IMR-90 (cell line): Measurements from ENCODE around the gene MYO10. TPM values are rescaled to one million over a fixed set of nuclear protein-coding genes. Genes with fewer than 3 reads are reported as not detected.

Experiments
- ATAC-seq: fragments of 200-7000 bp; cut with Tn5 transposase; 2 replicates; pipeline ENCODE4 v1.9.1; 2020; ENCODE audit warnings: low read depth, mild to moderate bottlenecking, moderate library complexity
- BruUV-seq: library from RNA; stranded (reverse); fragments of 400-500 nt; replicated peaks from 2 replicates; lab custom pipeline; 2021; lab: Mats Ljungman, UMichigan
- CTCF ChIA-PET: fragments of 300-600 bp; formaldehyde crosslinking; extraction: SDS; loops from one replicate; lab custom pipeline; 2021; ENCODE audit warnings: antibody characterized with exemption; lab: Yijun Ruan, JAX
- POLR2A ChIA-PET: fragments of 300-600 bp; sonication (Branson Sonifier 250); formaldehyde crosslinking; loops from one replicate; lab custom pipeline; 2022; ENCODE audit warnings: antibody characterized with exemption; ENCODE audit not compliant: unreplicated experiment; lab: Charles Lee
- DNase-seq: peaks from one replicate; pipeline ENCODE4 v3.0.0; 2013
- H2AFZ ChIP-seq: replicated peaks from 2 replicates; pipeline ENCODE3; 2013; ENCODE audit warnings: low read length, mild to moderate bottlenecking; ENCODE audit not compliant: poor library complexity
- H2AK5ac ChIP-seq: 2 replicates; pipeline ENCODE4 v1.6.1; 2013; ENCODE audit warnings: low read depth, low read length, inconsistent platforms
- H2AK9ac ChIP-seq: replicated peaks from 2 replicates; pipeline ENCODE3; 2013; ENCODE audit warnings: mild to moderate bottlenecking, low read depth, low read length, moderate library complexity; ENCODE audit not compliant: poor library complexity
- H2BK120ac ChIP-seq: 2 replicates; pipeline ENCODE4 v1.6.1; 2013; ENCODE audit warnings: low read depth, low read length, inconsistent platforms
- H2BK15ac ChIP-seq: 3 replicates; pipeline ENCODE4 v1.6.1; 2013; ENCODE audit warnings: low read depth, low read length, inconsistent platforms
- H2BK20ac ChIP-seq: 2 replicates; pipeline ENCODE4 v1.6.1; 2013; ENCODE audit warnings: low read depth, mild to moderate bottlenecking, inconsistent platforms, low read length, moderate library complexity
- H2BK5ac ChIP-seq: 2 replicates; pipeline ENCODE4 v1.6.1; 2013; ENCODE audit warnings: mild to moderate bottlenecking, low read depth, low read length, inconsistent platforms; ENCODE audit not compliant: poor library complexity, severe bottlenecking
- H3K14ac ChIP-seq: replicated peaks from 2 replicates; pipeline ENCODE4 v1.6.1; 2013; ENCODE audit warnings: low read depth, low read length, inconsistent platforms
- H3K18ac ChIP-seq: 2 replicates; pipeline ENCODE4 v1.6.1; 2013; ENCODE audit warnings: low read depth, low read length, control low read depth
- H3K23ac ChIP-seq: 2 replicates; pipeline ENCODE4 v1.6.1; 2013; ENCODE audit warnings: low read depth, low read length, inconsistent platforms
- H3K27ac ChIP-seq: 2 replicates; pipeline ENCODE4 v1.5.1; 2013; ENCODE audit warnings: mild to moderate bottlenecking, control low read depth, low read length; ENCODE audit not compliant: insufficient read depth
- H3K27me3 ChIP-seq: 2 replicates; pipeline ENCODE4 v1.6.1; 2013; ENCODE audit warnings: low read length; ENCODE audit not compliant: control insufficient read depth, insufficient read depth
- H3K36me3 ChIP-seq: 2 replicates; pipeline ENCODE4 v1.6.1; 2013; ENCODE audit warnings: low read length, mixed read lengths; ENCODE audit not compliant: control insufficient read depth, insufficient read depth
- H3K4ac ChIP-seq: 2 replicates; pipeline ENCODE4 v1.6.1; 2013; ENCODE audit warnings: low read depth, low read length, inconsistent platforms
- H3K4me1 ChIP-seq: 2 replicates; pipeline ENCODE4 v1.6.1; 2013; ENCODE audit warnings: low read length, mixed read lengths; ENCODE audit not compliant: control insufficient read depth, insufficient read depth
- H3K4me2 ChIP-seq: 2 replicates; pipeline ENCODE4 v1.6.1; 2013; ENCODE audit warnings: low read depth, mild to moderate bottlenecking, control low read depth, low read length, moderate library complexity
- H3K4me3 ChIP-seq: 2 replicates; pipeline ENCODE4 v1.5.1; 2013; ENCODE audit warnings: low read depth, mild to moderate bottlenecking, control low read depth, low read length, moderate library complexity; ENCODE audit not compliant: insufficient read depth
- H3K56ac ChIP-seq: 2 replicates; pipeline ENCODE4 v1.6.1; 2013; ENCODE audit warnings: low read length, inconsistent platforms; ENCODE audit not compliant: insufficient read depth; ENCODE audit errors: extremely low read depth
- H3K79me1 ChIP-seq, 2 experiments: 2 replicates each; pipeline ENCODE4 v1.6.1; 2013; ENCODE audit warnings: low read length in 2 of 2, inconsistent platforms in 1 of 2, low read depth in 1 of 2
- H3K9ac ChIP-seq: 2 replicates; pipeline ENCODE4 v1.6.1; 2013; ENCODE audit warnings: low read depth, low read length, control low read depth
- H3K9me1 ChIP-seq: 2 replicates; pipeline ENCODE4 v1.6.1; 2013; ENCODE audit warnings: low read length, inconsistent platforms; ENCODE audit not compliant: insufficient read depth
- H3K9me3 ChIP-seq: 2 replicates; pipeline ENCODE4 v1.6.1; 2013; ENCODE audit warnings: low read length; ENCODE audit not compliant: control insufficient read depth, insufficient read depth
- H4K20me1 ChIP-seq: 2 replicates; pipeline ENCODE4 v1.6.1; 2013; ENCODE audit warnings: low read length, inconsistent platforms; ENCODE audit not compliant: insufficient read depth
- H4K5ac ChIP-seq: 2 replicates; pipeline ENCODE4 v1.6.1; 2013; ENCODE audit warnings: mild to moderate bottlenecking, low read depth, low read length, control low read depth
- H4K8ac ChIP-seq, 2 experiments: 2 replicates each; pipeline ENCODE4 v1.6.1; 2013; ENCODE audit warnings: low read depth in 2 of 2, low read length in 2 of 2, control low read depth in 1 of 2, inconsistent platforms in 1 of 2
- H4K91ac ChIP-seq: 2 replicates; pipeline ENCODE4 v1.6.1; 2013; ENCODE audit warnings: low read depth, low read length, inconsistent platforms; ENCODE audit not compliant: insufficient read depth
- MXI1 ChIP-seq: IDR thresholded peaks from 2 replicates; pipeline ENCODE4 v1.6.1; 2012; ENCODE audit warnings: low read depth, mild to moderate bottlenecking, low read length, moderate library complexity, borderline replicate concordance
- USF2 ChIP-seq: fragments of 150-350 bp; IDR thresholded peaks from 2 replicates; pipeline ENCODE4 v1.6.1; 2017; ENCODE audit warnings: mild to moderate bottlenecking, antibody characterized with exemption, low read length, low read depth
- WGBS, 2 experiments: methylation state at CpG; one replicate each; pipeline versions ENCODE4 v1.1.5 to v1.1.7; 2013; ENCODE audit warnings: missing lambda C conversion rate in 2 of 2; ENCODE audit not compliant: insufficient read length in 1 of 2; ENCODE audit errors: extremely low coverage in 2 of 2; 5-methylcytosine and 5-hydroxymethylcytosine counted together
- dilution Hi-C: fragments of 300-500 bp; cut with HindIII; formaldehyde crosslinking; loops from one replicate; pipeline ENCODE4 v1.14.3; 2018; ENCODE audit warnings: low sequenced_read_pairs; ENCODE audit not compliant: unreplicated experiment
- in situ Hi-C: fragments of 300-500 bp; cut with MboI; formaldehyde crosslinking; loops from 3 replicates; pipeline ENCODE4 v1.14.3; 2019; ENCODE audit warnings: low sequenced_read_pairs, inconsistent platforms, mixed read lengths
- intact Hi-C: fragments of 100-400 bp; cut with micrococcal nuclease; formaldehyde crosslinking; loops from 2 replicates; pipeline ENCODE4 v1.10.0; 2022
- polyA plus RNA-seq, 3 experiments: library from polyadenylated mRNA; depleted of rRNA; stranded (reverse); fragments of >200 nt; gene quantifications; 2 replicates each; pipeline ENCODE4 v1.2.3, GENCODE V29; 2012; ENCODE audit warnings: low replicate concordance in 1 of 3
- total RNA-seq: library from RNA; depleted of rRNA; stranded (reverse); fragments of >200 nt; gene quantifications from 2 replicates; pipeline ENCODE4 v1.2.3, GENCODE V29; 2012

The MYO10 gene
- total and polyA plus RNA-seq, 2 of the 4 experiments (the other 2 are of a cell fraction), result 39.9 to 115 TPM

DNA sequence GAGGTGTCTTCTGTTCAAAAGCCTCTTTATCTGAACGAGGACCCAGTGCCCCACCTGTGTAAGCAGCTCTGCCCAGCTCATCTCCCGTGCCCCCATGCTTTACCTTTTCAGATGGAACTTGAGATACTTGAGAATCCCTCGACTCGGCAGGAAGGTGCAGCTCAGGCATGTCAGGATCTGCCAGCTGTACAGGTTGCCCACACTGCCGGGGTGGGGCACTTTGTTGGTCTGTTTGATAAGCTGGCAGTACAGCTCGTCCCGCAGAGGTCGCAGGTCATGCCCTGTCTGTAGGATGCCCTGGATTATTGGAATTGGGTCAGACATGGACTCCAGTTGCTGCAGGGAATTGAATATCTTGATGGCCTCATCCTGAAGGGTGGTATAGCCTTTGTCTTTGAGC is 261.3 kb downstream of the MYO10 start:
- Histone ChIP-seq H3K4me1 (peaks cover 7% of the 10 kb centered on the region), H3K27ac (no peak overlapping the region), H2BK15ac (no peak overlapping the region), H4K20me1 (peaks cover 22% of the 10 kb centered on the region), H3K27me3 (no peaks in the 10 kb centered on the region), H3K79me1 (peaks cover 36 to 46% of the 10 kb centered on the region in 2 experiments; a peak in 3 of 4 replicates), H3K4me2 (no peak overlapping the region), H3K4me3 (no peak overlapping the region), H3K9me3 (no peaks in the 10 kb centered on the region), H3K9me1 (peaks cover 6% of the 10 kb centered on the region), H2AK9ac (peak overlapping the region; percentile 22), H3K4ac (no peak overlapping the region), H2AK5ac (no peak overlapping the region), H2AFZ (no peak overlapping the region), H2BK5ac (no peak overlapping the region), H4K5ac (no peak overlapping the region), H3K56ac (no peak overlapping the region), H2BK20ac (no peak overlapping the region), H3K9ac (no peak overlapping the region), H3K23ac (no peak overlapping the region), H3K36me3 (peaks cover 72% of the 10 kb centered on the region), H4K8ac (no peak overlapping the region), H3K18ac (no peak overlapping the region), H4K91ac (no peak overlapping the region), H2BK120ac (no peak overlapping the region), H3K14ac (no peak overlapping the region)
- dilution Hi-C loops (no loop called here), intact Hi-C loops (no loop called here), in situ Hi-C loops (loop anchor here (10.0 kb wide), 1 partner anchor 520 kb away; no protein-coding TSS in a partner anchor)
- no TSS peak for BruUV-seq
- no peak for ATAC-seq
- DNase-seq, result no peak
- ChIA-PET POLR2A (no interaction called here), CTCF (no interaction called here)
- WGBS, 2 experiments, result 95% methylated on average over 4 of the region's 8 CpGs; no CpG with 5 or more reads in 1 of the 2 experiments
- TF ChIP-seq MXI1, result no peak
- TF ChIP-seq USF2, result no peak
